ENCODE results near the gene PTPRD. TPM values are rescaled to one million over a fixed set of nuclear protein-coding genes. Genes with fewer than 3 reads are reported as not detected.

PTPRD gene
- total RNA-seq, 1 experiment from 2014 or later: 32.5 TPM

DNA sequence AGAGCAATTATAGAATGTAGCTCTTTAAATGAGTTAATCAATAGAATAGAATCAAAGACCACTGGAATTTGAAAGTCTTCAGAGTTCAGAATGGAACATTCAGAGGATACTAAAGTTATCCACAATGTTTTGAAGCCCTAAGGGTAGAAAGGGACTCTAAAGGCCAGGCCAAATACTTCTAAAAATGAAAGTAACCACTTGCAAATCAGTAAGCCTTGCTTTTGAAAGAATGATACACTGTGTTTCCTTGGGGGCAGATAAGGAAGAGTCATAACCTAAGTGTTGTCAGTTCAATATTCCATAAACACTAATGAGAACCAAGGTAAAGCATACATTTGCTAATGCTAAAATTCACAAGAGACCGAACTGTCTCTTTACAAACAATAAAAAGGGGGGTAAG is 813.5 kb downstream of the PTPRD start:
- WGBS (ENCODE audit: extremely low coverage, insufficient read length, low lambda C conversion rate): no CpG with 5 or more reads among the region's 1 CpG

More for the DNA sequence above, 813.5 kb downstream of the PTPRD start:
- Mint-ChIP-seq H3K9me3 (no peaks in the 10 kb centered on the region), H3K27me3 (ENCODE audit: low read depth) (no peaks in the 10 kb centered on the region), H3K4me3 (no peak overlapping the region), H3K4me1 (peaks cover 20 to 21% of the 10 kb centered on the region in 2 experiments), H3K27ac (no peak overlapping the region), H3K36me3 (ENCODE audit: insufficient read depth in 1 of 3, low read depth in 3 of 3) (no peaks in the 10 kb centered on the region)
- H3K9ac ChIP-seq (ENCODE audit: extremely low read depth, insufficient read length, low read length): no peak overlapping the region
- no peak overlapping the region for H3K18ac ChIP-seq (ENCODE audit: insufficient read length, low read depth, low read length)
- no peaks in the 10 kb centered on the region for H3K79me2 ChIP-seq (ENCODE audit: insufficient read depth, low read length)
- TF ChIP-seq CTCF (conservative IDR thresholded peaks at IDR 0.05): no peak
- H3K56ac ChIP-seq (ENCODE audit: insufficient read length, low read depth, low read length): no peak overlapping the region
- H3K23me2 ChIP-seq (ENCODE audit: insufficient read length, low read depth, low read length, poor library complexity, severe bottlenecking): no peaks in the 10 kb centered on the region
- H3K14ac ChIP-seq (ENCODE audit: insufficient read depth, low read length): no peak overlapping the region
- H3K27me3 ChIP-seq (ENCODE audit: insufficient read depth, low read length): no peaks in the 10 kb centered on the region
- no peaks in the 10 kb centered on the region for H3K79me1 ChIP-seq (ENCODE audit: insufficient read depth, low read depth, low read length, poor library complexity, severe bottlenecking)
- H4K8ac ChIP-seq (replicated peaks; ENCODE audit: insufficient read length, low read depth, low read length): no peak overlapping the region
- no peak overlapping the region for H2BK120ac ChIP-seq (ENCODE audit: low read depth, low read length, poor library complexity, severe bottlenecking)
- H3K4ac ChIP-seq (ENCODE audit: low read depth, low read length): no peak overlapping the region
- no peaks in the 10 kb centered on the region for H3K9me3 ChIP-seq (ENCODE audit: control insufficient read depth, low read depth, low read length)
- H2BK20ac ChIP-seq (ENCODE audit: low read depth, low read length, poor library complexity, severe bottlenecking): no peak overlapping the region
- H3K4me1 ChIP-seq (ENCODE audit: insufficient read depth, low read length): no peaks in the 10 kb centered on the region
- no peak overlapping the region for H4K91ac ChIP-seq (ENCODE audit: insufficient read length, low read depth, low read length)
- H3K4me2 ChIP-seq (ENCODE audit: insufficient read depth, insufficient read length, low read length): no peak overlapping the region
- H2BK15ac ChIP-seq (ENCODE audit: low read depth, low read length): no peak overlapping the region
- no peak overlapping the region for H2AK5ac ChIP-seq (ENCODE audit: insufficient read length, low read length)
- H4K20me1 ChIP-seq (ENCODE audit: control insufficient read depth, insufficient read depth, insufficient read length): no peaks in the 10 kb centered on the region
- no peak overlapping the region for H4K5ac ChIP-seq (ENCODE audit: insufficient read length, low read depth, low read length)
- no peak overlapping the region for H2BK5ac ChIP-seq (ENCODE audit: insufficient read length, low read length)
- H3K23ac ChIP-seq (ENCODE audit: insufficient read length, low read depth, low read length): no peak overlapping the region
- no peak overlapping the region for H3K27ac ChIP-seq (ENCODE audit: insufficient read length, low read depth, low read length)
- H2AFZ ChIP-seq (ENCODE audit: low read length): no peak overlapping the region
- no peak overlapping the region for H2BK12ac ChIP-seq (ENCODE audit: insufficient read length, low read depth, low read length)
- no peak for DNase-seq
- no peak overlapping the region for H3T11ph ChIP-seq (ENCODE audit: low read length)

All from H9 (cell line).